ENCODE results near the gene TAB2.
A peak's percentile ranks its signal among the peaks of the same experiment; 100 is the strongest.
"Not testable (repeated sequence)": the region's sequence is repeated elsewhere in the genome, so short reads cannot be mapped to it uniquely, and the experiment has no call there.

TAB2 gene

DNA sequence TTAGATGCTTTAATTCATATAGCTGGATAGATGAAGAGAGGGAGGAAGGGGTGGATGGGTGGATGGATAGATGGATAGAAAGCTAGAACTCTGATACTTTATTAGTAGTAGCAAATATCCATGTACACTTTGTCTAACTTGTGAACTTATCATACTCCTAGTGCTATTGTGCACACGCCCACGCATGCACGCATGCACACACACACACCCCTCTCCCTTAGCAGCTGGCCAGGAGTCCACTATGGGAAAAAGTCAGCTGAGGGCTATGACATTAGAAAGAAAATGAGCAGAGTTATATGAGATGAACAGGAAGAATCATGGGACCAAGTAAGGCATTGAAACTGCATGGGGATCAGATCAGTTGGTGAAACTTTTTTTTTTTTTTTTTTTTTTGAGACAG, 28.6 kb downstream of the TAB2 start:
- H2BK12ac ChIP-seq (ENCODE audit: low read length in 2 of 2), result no peak overlapping the region
- no peak overlapping the region for H3K18ac ChIP-seq (ENCODE audit: low read depth in 1 of 2, low read length in 2 of 2)
- H3K27ac ChIP-seq (ENCODE audit: low read length, poor library complexity, severe bottlenecking), result no peak overlapping the region
- DNase-seq, result no peak
- H2BK5ac ChIP-seq (ENCODE audit: low read depth, low read length, poor library complexity, severe bottlenecking), result no peak overlapping the region
- H3K79me1 ChIP-seq (replicated peaks; ENCODE audit: low read length, poor library complexity, severe bottlenecking), result peaks cover 1% of the 10 kb centered on the region
- H2BK15ac ChIP-seq (ENCODE audit: low read depth, poor library complexity, severe bottlenecking), result no peak overlapping the region
- no peak overlapping the region for H2AK5ac ChIP-seq (ENCODE audit: low read length, severe bottlenecking)
- no peak overlapping the region for H3K9ac ChIP-seq (ENCODE audit: low read length)
- H3K36me3 ChIP-seq (ENCODE audit: control insufficient read depth in 1 of 2, insufficient read depth in 2 of 2, low read depth in 1 of 2, low read length in 2 of 2), result peaks cover 0 to 6% of the 10 kb centered on the region in 2 experiments
- H3K14ac ChIP-seq (ENCODE audit: low read length in 2 of 2), result no peak overlapping the region
- H3K4me1 ChIP-seq (ENCODE audit: control insufficient read depth, insufficient read depth, low read depth, low read length), result peaks cover 2% of the 10 kb centered on the region
- no peak overlapping the region for H3K4ac ChIP-seq (ENCODE audit: low read depth in 1 of 2, low read length in 2 of 2)
- H3K4me3 ChIP-seq (ENCODE audit: insufficient read depth in 1 of 2, low read depth in 1 of 2, low read length in 2 of 2), result no peak overlapping the region
- WGBS, result 100% methylated on average over 2 of the region's 3 CpGs
- no peak overlapping the region for H3K4me2 ChIP-seq (ENCODE audit: low read length, poor library complexity, severe bottlenecking)
- no peak overlapping the region for H2BK120ac ChIP-seq (ENCODE audit: low read depth, low read length)
- H2AFZ ChIP-seq (ENCODE audit: low read depth, low read length), result no peak overlapping the region
- H4K8ac ChIP-seq (ENCODE audit: low read length), result no peak overlapping the region
- no peaks in the 10 kb centered on the region for H3K9me3 ChIP-seq (ENCODE audit: control insufficient read depth, low read length)
- H3K23ac ChIP-seq (ENCODE audit: low read length in 2 of 2), result no peak overlapping the region
- no peaks in the 10 kb centered on the region for H3K27me3 ChIP-seq (ENCODE audit: control insufficient read depth in 1 of 2, insufficient read depth in 1 of 2, low read length in 2 of 2)
- H4K91ac ChIP-seq (ENCODE audit: low read length), result no peak overlapping the region

DNA sequence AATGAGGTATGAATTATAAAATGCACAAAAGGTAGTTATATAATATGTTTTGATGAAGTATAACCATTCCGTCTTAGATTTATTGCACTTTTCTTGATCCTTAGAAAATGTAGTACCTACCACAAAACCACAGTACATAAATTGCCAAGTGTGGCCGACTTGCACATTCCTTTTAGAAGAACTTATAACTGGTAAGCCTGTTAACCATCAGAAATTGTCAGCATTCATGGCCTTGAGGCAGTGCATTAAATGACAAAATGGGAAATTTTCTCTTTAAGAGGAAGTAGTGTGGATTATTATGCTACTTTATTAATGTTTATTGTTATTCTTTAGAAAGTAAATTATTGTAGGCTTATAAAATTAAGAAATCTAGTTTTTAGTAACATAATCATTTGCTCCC, 29.6 kb downstream of the TAB2 start:
- H3K79me1 ChIP-seq (replicated peaks; ENCODE audit: low read length, poor library complexity, severe bottlenecking), result peaks cover 1% of the 10 kb centered on the region
- H2AFZ ChIP-seq (ENCODE audit: low read depth, low read length), result no peak overlapping the region
- H2BK15ac ChIP-seq (ENCODE audit: low read depth, poor library complexity, severe bottlenecking), result no peak overlapping the region
- no peaks in the 10 kb centered on the region for H3K27me3 ChIP-seq (ENCODE audit: control insufficient read depth in 1 of 2, insufficient read depth in 1 of 2, low read length in 2 of 2)
- H3K18ac ChIP-seq (ENCODE audit: low read depth in 1 of 2, low read length in 2 of 2), result no peak overlapping the region
- H3K4me2 ChIP-seq (ENCODE audit: low read length, poor library complexity, severe bottlenecking), result no peak overlapping the region
- H3K23ac ChIP-seq (ENCODE audit: low read length in 2 of 2), result no peak overlapping the region
- peaks cover 0 to 6% of the 10 kb centered on the region in 2 experiments for H3K36me3 ChIP-seq (ENCODE audit: control insufficient read depth in 1 of 2, insufficient read depth in 2 of 2, low read depth in 1 of 2, low read length in 2 of 2)
- H3K27ac ChIP-seq (ENCODE audit: low read length, poor library complexity, severe bottlenecking), result no peak overlapping the region
- DNase-seq, result peak; percentile 43
- no peak overlapping the region for H3K14ac ChIP-seq (ENCODE audit: low read length in 2 of 2)
- no peaks in the 10 kb centered on the region for H3K9me3 ChIP-seq (ENCODE audit: control insufficient read depth, low read length)
- peaks cover 2% of the 10 kb centered on the region for H3K4me1 ChIP-seq (ENCODE audit: control insufficient read depth, insufficient read depth, low read depth, low read length)
- no peak overlapping the region for H2BK12ac ChIP-seq (ENCODE audit: low read length in 2 of 2)
- H2BK120ac ChIP-seq (ENCODE audit: low read depth, low read length), result no peak overlapping the region
- no peak overlapping the region for H3K4ac ChIP-seq (ENCODE audit: low read depth in 1 of 2, low read length in 2 of 2)
- H2AK5ac ChIP-seq (ENCODE audit: low read length, severe bottlenecking), result no peak overlapping the region
- H3K4me3 ChIP-seq (ENCODE audit: insufficient read depth in 1 of 2, low read depth in 1 of 2, low read length in 2 of 2), result no peak overlapping the region
- no peak overlapping the region for H2BK5ac ChIP-seq (ENCODE audit: low read depth, low read length, poor library complexity, severe bottlenecking)
- H4K91ac ChIP-seq (ENCODE audit: low read length), result no peak overlapping the region
- no peak overlapping the region for H4K8ac ChIP-seq (ENCODE audit: low read length)
- WGBS, result 60% methylated on average over 2 of the region's 2 CpGs
- no peak overlapping the region for H3K9ac ChIP-seq (ENCODE audit: low read length)

DNA sequence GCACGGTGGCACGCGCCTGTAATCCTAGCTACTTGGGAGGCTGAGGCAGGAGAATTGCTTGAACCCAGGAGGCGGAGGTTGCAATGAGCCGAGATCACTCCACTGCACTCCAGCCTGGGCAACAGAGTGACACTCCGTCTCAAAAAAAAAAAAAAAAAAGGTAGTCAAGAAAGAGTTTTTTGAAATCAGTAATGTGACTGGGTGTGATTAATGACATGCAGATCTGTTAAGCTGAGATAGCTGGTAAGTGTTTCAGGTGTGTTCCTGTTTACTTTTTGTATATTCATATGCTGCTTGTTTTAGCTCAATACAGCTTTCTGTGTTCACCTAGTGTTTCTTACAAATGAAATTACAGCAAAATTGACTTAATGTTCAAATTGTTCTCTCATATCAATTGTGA, 31.8 kb downstream of the TAB2 start:
- not testable (repeated sequence) for H2BK15ac ChIP-seq (ENCODE audit: low read depth, poor library complexity, severe bottlenecking); H3K23ac ChIP-seq (ENCODE audit: low read length in 2 of 2); H2BK12ac ChIP-seq (ENCODE audit: low read length in 2 of 2); H3K79me1 ChIP-seq (replicated peaks; ENCODE audit: low read length, poor library complexity, severe bottlenecking); H4K91ac ChIP-seq (ENCODE audit: low read length); H3K36me3 ChIP-seq (ENCODE audit: control insufficient read depth in 1 of 2, insufficient read depth in 2 of 2, low read depth in 1 of 2, low read length in 2 of 2); H3K9ac ChIP-seq (ENCODE audit: low read length); H2AK5ac ChIP-seq (ENCODE audit: low read length, severe bottlenecking); H3K4me2 ChIP-seq (ENCODE audit: low read length, poor library complexity, severe bottlenecking); H4K8ac ChIP-seq (ENCODE audit: low read length); H3K27me3 ChIP-seq (ENCODE audit: control insufficient read depth in 1 of 2, insufficient read depth in 1 of 2, low read length in 2 of 2); H3K27ac ChIP-seq (ENCODE audit: low read length, poor library complexity, severe bottlenecking); H2BK120ac ChIP-seq (ENCODE audit: low read depth, low read length); H3K4me1 ChIP-seq (ENCODE audit: control insufficient read depth, insufficient read depth, low read depth, low read length); DNase-seq; H3K4ac ChIP-seq (ENCODE audit: low read depth in 1 of 2, low read length in 2 of 2); H3K4me3 ChIP-seq (ENCODE audit: insufficient read depth in 1 of 2, low read depth in 1 of 2, low read length in 2 of 2); H2BK5ac ChIP-seq (ENCODE audit: low read depth, low read length, poor library complexity, severe bottlenecking); H3K9me3 ChIP-seq (ENCODE audit: control insufficient read depth, low read length); H3K18ac ChIP-seq (ENCODE audit: low read depth in 1 of 2, low read length in 2 of 2); H3K14ac ChIP-seq (ENCODE audit: low read length in 2 of 2); H2AFZ ChIP-seq (ENCODE audit: low read depth, low read length)
- 97% methylated on average over 6 of the region's 6 CpGs for WGBS

GRCh38 chr6:149354009-149354408, 36.5 kb downstream of the TAB2 start:
- no peaks in the 10 kb centered on the region for H3K27me3 ChIP-seq (ENCODE audit: control insufficient read depth in 1 of 2, insufficient read depth in 1 of 2, low read length in 2 of 2)
- H2BK120ac ChIP-seq (ENCODE audit: low read depth, low read length), result no peak overlapping the region
- H3K23ac ChIP-seq (ENCODE audit: low read length in 2 of 2), result no peak overlapping the region
- no peaks in the 10 kb centered on the region for H3K36me3 ChIP-seq (ENCODE audit: control insufficient read depth in 1 of 2, insufficient read depth in 2 of 2, low read depth in 1 of 2, low read length in 2 of 2)
- no peak overlapping the region for H3K18ac ChIP-seq (ENCODE audit: low read depth in 1 of 2, low read length in 2 of 2)
- H3K9me3 ChIP-seq (ENCODE audit: control insufficient read depth, low read length), result no peaks in the 10 kb centered on the region
- no peak for DNase-seq
- no peak overlapping the region for H4K91ac ChIP-seq (ENCODE audit: low read length)
- WGBS, result 100% methylated on average over 1 of the region's 2 CpGs
- H4K8ac ChIP-seq (ENCODE audit: low read length), result no peak overlapping the region
- H2BK15ac ChIP-seq (ENCODE audit: low read depth, poor library complexity, severe bottlenecking), result no peak overlapping the region
- H2AFZ ChIP-seq (ENCODE audit: low read depth, low read length), result no peak overlapping the region
- H2BK5ac ChIP-seq (ENCODE audit: low read depth, low read length, poor library complexity, severe bottlenecking), result no peak overlapping the region
- no peak overlapping the region for H3K14ac ChIP-seq (ENCODE audit: low read length in 2 of 2)
- no peaks in the 10 kb centered on the region for H3K4me1 ChIP-seq (ENCODE audit: control insufficient read depth, insufficient read depth, low read depth, low read length)
- H3K9ac ChIP-seq (ENCODE audit: low read length), result no peak overlapping the region
- H3K4me2 ChIP-seq (ENCODE audit: low read length, poor library complexity, severe bottlenecking), result no peak overlapping the region
- H3K4ac ChIP-seq (ENCODE audit: low read depth in 1 of 2, low read length in 2 of 2), result no peak overlapping the region
- no peak overlapping the region for H3K4me3 ChIP-seq (ENCODE audit: insufficient read depth in 1 of 2, low read depth in 1 of 2, low read length in 2 of 2)
- H3K27ac ChIP-seq (ENCODE audit: low read length, poor library complexity, severe bottlenecking), result no peak overlapping the region
- no peaks in the 10 kb centered on the region for H3K79me1 ChIP-seq (replicated peaks; ENCODE audit: low read length, poor library complexity, severe bottlenecking)
- H2BK12ac ChIP-seq (ENCODE audit: low read length in 2 of 2), result no peak overlapping the region
- no peak overlapping the region for H2AK5ac ChIP-seq (ENCODE audit: low read length, severe bottlenecking)
